ENCODE measurements around the gene TFR2. TPM values are rescaled to one million over a fixed set of nuclear protein-coding genes. Genes with fewer than 3 reads are reported as not detected.

Gene TFR2
- total RNA-seq, 1 experiment from 2014 or later, result 11.8 TPM

- BruUV-seq (replicated peaks), result no TSS peak
- Histone ChIP-seq H4K20me1 (ENCODE audit: insufficient read depth) (no peaks in the 10 kb centered on the region), H3K4me2 (ENCODE audit: low read length) (no peak overlapping the region), H3K27me3 (ENCODE audit: insufficient read depth, low read length) (no peaks in the 10 kb centered on the region), H3K79me2 (ENCODE audit: insufficient read depth, low read length) (no peaks in the 10 kb centered on the region), H3K9me2 (ENCODE audit: insufficient read depth) (no peaks in the 10 kb centered on the region), H2AFZ (ENCODE audit: low read depth, low read length, poor library complexity, severe bottlenecking) (no peak overlapping the region), H3K9ac (ENCODE audit: low read length) (no peak overlapping the region), H3K36me3 (ENCODE audit: control insufficient read depth in 1 of 2, insufficient read depth in 2 of 2, low read length in 2 of 2) (no peaks in the 10 kb centered on the region), H3K27ac (ENCODE audit: low read depth, low read length) (no peak overlapping the region), H3K9me3 (ENCODE audit: control insufficient read depth in 1 of 2, insufficient read depth in 1 of 2, low read depth in 1 of 2, low read length in 2 of 2) (no peaks in the 10 kb centered on the region), H3K4me3 (replicated peaks in 1 of 2; ENCODE audit: low read depth in 1 of 2, low read length in 2 of 2) (no peak overlapping the region), H3K4me1 (ENCODE audit: control insufficient read depth in 1 of 2, insufficient read depth in 2 of 2, low read length in 2 of 2) (peaks cover 8 to 42% of the 10 kb centered on the region in 2 experiments)
- ChIA-PET CTCF (interaction anchor here (1.2 kb wide), 2 partner anchors 20 to 21 kb away, joined by 3 read pairs; no protein-coding TSS in a partner anchor), POLR2A (no interaction called here), RAD21 (ENCODE audit: low non-redundant PET in 1 of 2, low total read pairs in 2 of 2, uncharacterized antibody in 2 of 2, unreplicated experiment in 2 of 2) (no interaction called here)
- TF ChIP-seq CBX3 (IDR thresholded peaks at IDR 0.05; ENCODE audit: low read depth), result no peak
- TF ChIP-seq TCF7L2 (IDR thresholded peaks at IDR 0.05; ENCODE audit: borderline replicate concordance, extremely low read depth, insufficient read depth, insufficient read length), result no peak
- TF ChIP-seq EZH2phosphoT487 (IDR thresholded peaks at IDR 0.05; ENCODE audit: borderline replicate concordance), result no peak
- no peak for TF ChIP-seq REST (IDR thresholded peaks at IDR 0.05; ENCODE audit: low read depth)
- no peak for TF ChIP-seq SRF (IDR thresholded peaks at IDR 0.05; ENCODE audit: low read depth)
- no peak for TF ChIP-seq ELF1 (IDR thresholded peaks at IDR 0.05; ENCODE audit: borderline replicate concordance, low read depth)
- ATAC-seq (no peak), DNase-seq (ENCODE audit: low read depth, low spot score) (no peak)
- intact Hi-C loops (cut with micrococcal nuclease), result no loop called here
Observed at GRCh38 chr7:100609958-100610357, 31.4 kb downstream of the TFR2 start.

All from HCT116 (cell line).